Esophagus muscularis mucosa (tissue), 4 donors: ENCODE data around the gene AZU1. TPM values are rescaled to one million over a fixed set of nuclear protein-coding genes. Genes with fewer than 3 reads are reported as not detected.

Experiments used
- DNase-seq: peaks from one replicate; pipeline ENCODE4 v3.0.0-alpha.2; 2017; ENCODE audit errors: extremely low spot score
- H3K27ac ChIP-seq, 4 donors: fragments of 200-600 bp; sonication (generic); replicated peaks in 1 of 4; 1 replicate in 3 of 4; 2 replicates in 1 of 4; pipeline ENCODE4 v1.5.1; 2016 to 2019; ENCODE audit warnings: mild to moderate bottlenecking in 1 of 4
- H3K27me3 ChIP-seq, 4 donors: fragments of 200-600 bp; sonication (generic); one replicate each; pipeline versions ENCODE4 v1.5.1 to v1.6.0; 2016 to 2019
- H3K36me3 ChIP-seq, 4 donors: fragments of 200-600 bp; sonication (generic); one replicate each; pipeline ENCODE4 v1.5.1; 2016 to 2019
- H3K4me1 ChIP-seq, 4 donors: fragments of 200-600 bp; sonication (generic); one replicate each; pipeline ENCODE4 v1.5.1; 2016 to 2019
- H3K4me3 ChIP-seq, 4 donors: fragments of 200-600 bp; sonication (generic); 1 replicate in 2 of 4; 2 replicates in 2 of 4; pipeline ENCODE4 v1.5.1; 2016 to 2019; ENCODE audit warnings: mild to moderate bottlenecking in 4 of 4, moderate library complexity in 1 of 4
- H3K9me3 ChIP-seq, 4 donors: fragments of 200-600 bp; sonication (generic); 1 replicate in 3 of 4; 2 replicates in 1 of 4; pipeline ENCODE4 v1.5.1; 2016 to 2019
- EP300 ChIP-seq: sonication (generic); formaldehyde crosslinking; IDR thresholded peaks from one replicate; pipeline ENCODE4 v1.6.1; 2017; ENCODE audit warnings: antibody characterized with exemption
- POLR2A ChIP-seq: fragments of 450-650 bp; IDR thresholded peaks from one replicate; pipeline ENCODE4 v1.6.1; 2017; ENCODE audit warnings: antibody characterized with exemption, moderate library complexity, mild to moderate bottlenecking, low read depth
- POLR2AphosphoS5 ChIP-seq, 2 donors: sonication (generic); formaldehyde crosslinking; IDR thresholded peaks; one replicate each; pipeline ENCODE4 v1.6.1; 2017; ENCODE audit warnings: antibody characterized with exemption in 2 of 2
- WGBS: methylation state at CpG from one replicate; pipeline ENCODE4 v1.1.5; 2018; 5-methylcytosine and 5-hydroxymethylcytosine counted together
- intact Hi-C: fragments of 100-400 bp; cut with DNase I; formaldehyde crosslinking; loops from one replicate; pipeline ENCODE4 v1.15.1; 2023
- total RNA-seq, 4 donors: library from RNA; depleted of rRNA; stranded (reverse); fragments of >200 nt; gene quantifications; one replicate each; pipeline versions ENCODE4 v1.1.0 to v1.2.1, GENCODE V29; 2016
- TF ChIP-seq, protein P1 (sequence below), 3 experiments: fragments of 200-600 bp in 2 of 3; fragments of 450-650 bp in 1 of 3; sonication (generic) in 2 of 3; IDR thresholded peaks; one replicate each; pipeline ENCODE4 v1.5.1; 2017 to 2019; ENCODE audit warnings: antibody characterized with exemption in 3 of 3, mild to moderate bottlenecking in 2 of 3, moderate library complexity in 1 of 3

The AZU1 gene
- total RNA-seq, 4 donors from 2014 or later = 0.40 to 1.3 TPM; not detected in 2

DNA sequence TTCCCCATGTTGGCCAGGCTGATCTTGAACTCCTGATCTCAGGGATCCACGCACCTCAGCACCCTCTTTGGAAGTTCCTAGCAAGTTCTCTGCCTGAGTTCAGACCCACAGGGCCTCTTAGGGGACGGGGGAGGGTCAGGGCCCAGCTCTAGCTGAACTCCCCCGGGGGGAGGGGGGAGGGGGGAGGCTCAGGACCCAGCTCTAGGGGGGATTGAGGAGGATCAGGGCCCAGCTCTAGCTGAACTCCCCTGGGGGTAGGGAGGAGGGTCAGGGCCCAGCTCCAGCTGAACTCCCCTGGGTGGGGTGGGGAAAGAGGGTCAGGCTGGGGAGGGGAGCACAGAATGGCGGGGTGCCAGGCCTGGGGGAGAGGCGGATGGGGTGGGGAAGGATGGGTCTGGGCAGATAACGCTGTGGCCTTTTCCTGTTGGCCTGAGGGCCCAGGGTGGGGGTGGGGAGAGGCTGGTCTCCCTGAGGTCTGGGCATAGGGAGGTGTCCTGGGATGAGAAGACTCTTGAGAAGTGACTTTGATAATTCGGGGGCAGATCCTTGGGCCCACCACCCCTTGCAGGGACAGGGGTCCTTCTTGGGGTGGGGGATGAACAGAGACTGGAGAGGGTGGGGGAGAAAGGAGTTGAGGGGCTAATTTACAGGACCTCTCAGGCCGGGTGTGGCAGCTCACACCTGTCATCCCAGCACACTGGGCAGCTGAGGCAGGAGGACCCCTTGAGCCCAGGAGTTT is 35.9 kb upstream of the AZU1 start:
- Histone ChIP-seq H3K4me3 (no peak overlapping the region), H3K36me3 (no peaks in the 10 kb centered on the region), H3K27ac (peak overlapping the region in 3 of 4 donors; percentile 6 to 50 (median 43)), H3K4me1 (peaks cover 30 to 65% (median 44%) of the 10 kb centered on the region in 4 donors), H3K9me3 (no peaks in the 10 kb centered on the region), H3K27me3 (no peaks in the 10 kb centered on the region)
- WGBS = 62% methylated on average over 6 of the region's 8 CpGs
- TF ChIP-seq, protein P1, sequence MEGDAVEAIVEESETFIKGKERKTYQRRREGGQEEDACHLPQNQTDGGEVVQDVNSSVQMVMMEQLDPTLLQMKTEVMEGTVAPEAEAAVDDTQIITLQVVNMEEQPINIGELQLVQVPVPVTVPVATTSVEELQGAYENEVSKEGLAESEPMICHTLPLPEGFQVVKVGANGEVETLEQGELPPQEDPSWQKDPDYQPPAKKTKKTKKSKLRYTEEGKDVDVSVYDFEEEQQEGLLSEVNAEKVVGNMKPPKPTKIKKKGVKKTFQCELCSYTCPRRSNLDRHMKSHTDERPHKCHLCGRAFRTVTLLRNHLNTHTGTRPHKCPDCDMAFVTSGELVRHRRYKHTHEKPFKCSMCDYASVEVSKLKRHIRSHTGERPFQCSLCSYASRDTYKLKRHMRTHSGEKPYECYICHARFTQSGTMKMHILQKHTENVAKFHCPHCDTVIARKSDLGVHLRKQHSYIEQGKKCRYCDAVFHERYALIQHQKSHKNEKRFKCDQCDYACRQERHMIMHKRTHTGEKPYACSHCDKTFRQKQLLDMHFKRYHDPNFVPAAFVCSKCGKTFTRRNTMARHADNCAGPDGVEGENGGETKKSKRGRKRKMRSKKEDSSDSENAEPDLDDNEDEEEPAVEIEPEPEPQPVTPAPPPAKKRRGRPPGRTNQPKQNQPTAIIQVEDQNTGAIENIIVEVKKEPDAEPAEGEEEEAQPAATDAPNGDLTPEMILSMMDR (IDR thresholded peaks at IDR 0.05) = no peak
- TF ChIP-seq POLR2A (no peak), EP300 (no peak), POLR2AphosphoS5 (IDR thresholded peaks at IDR 0.05) (no peak)
- intact Hi-C loops = no loop called here
- no peak for DNase-seq

- no peak overlapping the region for H3K4me3 ChIP-seq
- no peaks in the 10 kb centered on the region for H3K27me3 ChIP-seq
- no peaks in the 10 kb centered on the region for H3K36me3 ChIP-seq
- no peak for DNase-seq
- peaks cover 30 to 65% (median 44%) of the 10 kb centered on the region in 4 donors for H3K4me1 ChIP-seq
- 74% methylated on average over 12 of the region's 16 CpGs for WGBS
- H3K27ac ChIP-seq = peak overlapping the region in 3 of 4 donors; percentile 6 to 50 (median 43)
- H3K9me3 ChIP-seq = no peaks in the 10 kb centered on the region
- intact Hi-C loops = no loop called here
- TF ChIP-seq POLR2AphosphoS5 (IDR thresholded peaks at IDR 0.05) = no peak
- no peak for TF ChIP-seq POLR2A
- TF ChIP-seq EP300 = no peak
- TF ChIP-seq, protein P1 (IDR thresholded peaks at IDR 0.05) = no peak
Observed at GRCh38 chr19:792306-792885, 35.2 kb upstream of the AZU1 start.

GRCh38 chr19:793806-794205 is 33.8 kb upstream of the AZU1 start:
- peaks cover 0 to 6% (median 0%) of the 10 kb centered on the region in 4 donors for H3K36me3 ChIP-seq
- intact Hi-C loops = no loop called here
- H3K27me3 ChIP-seq = no peaks in the 10 kb centered on the region
- 96% methylated on average over 12 of the region's 12 CpGs for whole genome bisulfite sequencing
- H3K4me1 ChIP-seq = peaks cover 31 to 60% (median 43%) of the 10 kb centered on the region in 4 donors
- H3K4me3 ChIP-seq = no peak overlapping the region
- no peak for DNase-seq
- TF ChIP-seq POLR2A (no peak), EP300 (no peak), POLR2AphosphoS5 (IDR thresholded peaks at IDR 0.05) (no peak)
- TF ChIP-seq, protein P1 (IDR thresholded peaks at IDR 0.05) = no peak
- no peaks in the 10 kb centered on the region for H3K9me3 ChIP-seq
- H3K27ac ChIP-seq = no peak overlapping the region

DNA sequence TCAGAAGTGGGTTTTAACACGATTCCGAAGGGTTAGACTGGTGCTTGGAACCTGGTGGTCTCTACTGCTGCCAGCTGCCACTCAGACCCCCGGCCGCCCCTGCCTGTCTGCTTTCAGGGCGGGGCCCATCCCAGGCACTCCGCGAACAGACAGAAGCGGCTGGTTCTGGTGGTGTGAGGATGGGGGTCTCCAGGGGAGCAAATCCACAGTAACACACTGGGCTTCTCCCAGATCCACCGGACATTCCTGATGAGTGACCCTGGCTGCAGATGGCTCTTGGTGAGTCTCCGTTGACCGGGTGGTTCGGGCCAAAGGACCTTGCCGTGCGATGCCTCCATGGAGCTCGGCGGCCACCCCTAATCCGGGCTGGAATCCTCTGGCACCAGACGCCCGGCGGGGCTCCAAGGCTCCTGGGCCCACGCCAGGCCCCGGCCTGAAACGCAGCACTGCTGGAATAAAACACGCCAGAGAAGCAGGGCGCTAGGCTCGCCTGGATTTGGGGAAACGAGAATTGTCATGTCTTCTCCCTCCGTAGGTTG is 32.5 kb upstream of the AZU1 start:
- H3K9me3 ChIP-seq = no peaks in the 10 kb centered on the region
- peaks cover 39 to 62% (median 46%) of the 10 kb centered on the region in 4 donors for H3K4me1 ChIP-seq
- H3K27ac ChIP-seq = peak overlapping the region; percentile 32 to 85 (median 62)
- no peak overlapping the region for H3K4me3 ChIP-seq
- WGBS = 75% methylated on average over 14 of the region's 28 CpGs
- peaks cover 0 to 20% (median 6%) of the 10 kb centered on the region in 4 donors for H3K36me3 ChIP-seq
- no peaks in the 10 kb centered on the region for H3K27me3 ChIP-seq
- intact Hi-C loops = no loop called here
- TF ChIP-seq POLR2A = no peak
- no peak for TF ChIP-seq EP300
- TF ChIP-seq, protein P1 (IDR thresholded peaks at IDR 0.05) = no peak
- TF ChIP-seq POLR2AphosphoS5 (IDR thresholded peaks at IDR 0.05) = no peak
- DNase-seq = no peak
